Caco-2 (cell line): Measurements from ENCODE around the gene MIPEP. TPM values are rescaled to one million over a fixed set of nuclear protein-coding genes. Genes with fewer than 3 reads are reported as not detected.

Experiments used
- BruUV-seq: library from RNA; stranded (reverse); fragments of 400-500 nt; replicated peaks from 2 replicates; lab custom pipeline; 2021; lab: Mats Ljungman, UMichigan
- CTCF ChIA-PET: fragments of 300-600 bp; sonication (Branson Sonifier 250); formaldehyde crosslinking; loops from one replicate; lab custom pipeline; 2022; ENCODE audit warnings: antibody characterized with exemption; lab: Charles Lee
- POLR2A ChIA-PET: fragments of 300-600 bp; sonication (Branson Sonifier 250); formaldehyde crosslinking; loops from one replicate; lab custom pipeline; 2022; ENCODE audit warnings: antibody characterized with exemption; lab: Charles Lee
- DNase-seq, 2 experiments: peaks; one replicate each; pipeline versions ENCODE4 v3.0.0 to v3.0.0-alpha.2; 2020 to 2022
- H3K27me3 ChIP-seq: replicated peaks from 2 replicates; pipeline ENCODE4 v1.6.0; 2011; ENCODE audit warnings: low read length; ENCODE audit not compliant: control insufficient read depth, insufficient read depth
- H3K36me3 ChIP-seq: 2 replicates; pipeline ENCODE4 v1.5.1; 2011; ENCODE audit warnings: low read length; ENCODE audit not compliant: control insufficient read depth, insufficient read depth
- H3K4me1 ChIP-seq: fragments of 250-450 bp; sonication (Bioruptor Pico); 2 replicates; pipeline ENCODE4 v1.5.1; 2020; ENCODE audit warnings: mild to moderate bottlenecking
- H3K4me3 ChIP-seq: 2 replicates; pipeline ENCODE4 v1.5.1; 2011; ENCODE audit warnings: low read depth, mild to moderate bottlenecking, control low read depth, low read length
- H3K9me3 ChIP-seq: fragments of 250-450 bp; sonication (Bioruptor Pico); 2 replicates; pipeline ENCODE4 v1.5.1; 2020; ENCODE audit warnings: mild to moderate bottlenecking, moderate library complexity
- H3K27ac Mint-ChIP-seq: one replicate; pipeline ENCODE4 v1.8.0; 2022; ENCODE audit warnings: mixed read lengths; ENCODE audit not compliant: unreplicated experiment
- H3K27me3 Mint-ChIP-seq: one replicate; pipeline ENCODE4 v1.8.0; 2022; ENCODE audit warnings: mixed read lengths; ENCODE audit not compliant: insufficient read depth, unreplicated experiment
- H3K36me3 Mint-ChIP-seq: one replicate; pipeline ENCODE4 v1.8.0; 2022; ENCODE audit warnings: mild to moderate bottlenecking, mixed read lengths; ENCODE audit not compliant: insufficient read depth, unreplicated experiment
- H3K4me1 Mint-ChIP-seq: one replicate; pipeline ENCODE4 v1.8.0; 2022; ENCODE audit warnings: low read depth, mixed read lengths; ENCODE audit not compliant: unreplicated experiment
- H3K4me3 Mint-ChIP-seq: one replicate; pipeline ENCODE4 v1.8.0; 2022; ENCODE audit warnings: mild to moderate bottlenecking, moderate library complexity, mixed read lengths; ENCODE audit not compliant: unreplicated experiment
- H3K9me3 Mint-ChIP-seq: one replicate; pipeline ENCODE4 v1.8.0; 2022; ENCODE audit warnings: mixed read lengths; ENCODE audit not compliant: unreplicated experiment
- CTCF ChIP-seq, 2 experiments: fragments of 200-600 bp in 1 of 2; IDR thresholded peaks; 1 replicate in 1 of 2; 2 replicates in 1 of 2; pipeline versions ENCODE4 v1.5.1 to v1.8.0; 2011 to 2022; ENCODE audit warnings: antibody characterized with exemption in 1 of 2, control low read depth in 1 of 2, inconsistent platforms in 1 of 2, low read depth in 1 of 2, low read length in 1 of 2, mild to moderate bottlenecking in 1 of 2, moderate library complexity in 1 of 2; ENCODE audit not compliant: insufficient read depth in 1 of 2, severe bottlenecking in 1 of 2, unreplicated experiment in 1 of 2
- intact Hi-C: fragments of 100-400 bp; cut with micrococcal nuclease; formaldehyde crosslinking; loops from one replicate; pipeline ENCODE4 v1.10.0; 2022; ENCODE audit not compliant: unreplicated experiment
- total RNA-seq: library from RNA; stranded (reverse); gene quantifications from 2 replicates; pipeline ENCODE4 v1.2.3, GENCODE V29; 2022

The MIPEP gene
- total RNA-seq, 1 experiment from 2014 or later = 40.6 TPM

- DNase-seq = no peak
- H3K27ac Mint-ChIP-seq = no peak overlapping the region
- H3K27me3 ChIP-seq = no peaks in the 10 kb centered on the region
- H3K9me3 Mint-ChIP-seq = no peaks in the 10 kb centered on the region
- BruUV-seq = no TSS peak
- peaks cover 13% of the 10 kb centered on the region for H3K4me1 Mint-ChIP-seq
- no peaks in the 10 kb centered on the region for H3K36me3 Mint-ChIP-seq
- intact Hi-C loops = no loop called here
- TF ChIP-seq CTCF (IDR thresholded peaks at IDR 0.05; ENCODE audit: insufficient read depth in 1 of 2, low read depth in 1 of 2, low read length in 1 of 2, severe bottlenecking in 1 of 2, unreplicated experiment in 1 of 2) = no peak
- CTCF ChIA-PET = no interaction called here
- no peaks in the 10 kb centered on the region for H3K27me3 Mint-ChIP-seq
- no peak overlapping the region for H3K4me3 ChIP-seq
- POLR2A ChIA-PET = no interaction called here
- H3K9me3 ChIP-seq = no peaks in the 10 kb centered on the region
- no peaks in the 10 kb centered on the region for H3K36me3 ChIP-seq
- no peak overlapping the region for H3K4me3 Mint-ChIP-seq
- peaks cover 5% of the 10 kb centered on the region; the same call in 1 of the 2 replicates for H3K4me1 ChIP-seq
Measured at GRCh38 chr13:23766939-23767338, 122.3 kb downstream of the MIPEP start.

- Histone ChIP-seq H3K4me3 (no peak overlapping the region), H3K9me3 (no peaks in the 10 kb centered on the region), H3K36me3 (no peaks in the 10 kb centered on the region), H3K4me1 (peaks cover 5% of the 10 kb centered on the region; the same call in 1 of the 2 replicates), H3K27me3 (no peaks in the 10 kb centered on the region)
- CTCF ChIA-PET = no interaction called here
- no TSS peak for BruUV-seq
- no peak overlapping the region for H3K27ac Mint-ChIP-seq
- H3K36me3 Mint-ChIP-seq = no peaks in the 10 kb centered on the region
- no peak for TF ChIP-seq CTCF (IDR thresholded peaks at IDR 0.05; ENCODE audit: insufficient read depth in 1 of 2, low read depth in 1 of 2, low read length in 1 of 2, severe bottlenecking in 1 of 2, unreplicated experiment in 1 of 2)
- no peak for DNase-seq
- intact Hi-C loops = no loop called here
- POLR2A ChIA-PET = no interaction called here
- H3K27me3 Mint-ChIP-seq = no peaks in the 10 kb centered on the region
- no peaks in the 10 kb centered on the region for H3K9me3 Mint-ChIP-seq
- peaks cover 13% of the 10 kb centered on the region for H3K4me1 Mint-ChIP-seq
- no peak overlapping the region for H3K4me3 Mint-ChIP-seq
Measured at GRCh38 chr13:23766283-23766682, 122.9 kb downstream of the MIPEP start.

GRCh38 chr13:23765531-23765930, 123.7 kb downstream of the MIPEP start:
- no TSS peak for BruUV-seq
- DNase-seq = no peak
- Mint-ChIP-seq H3K4me1 (peaks cover 7% of the 10 kb centered on the region), H3K27me3 (no peaks in the 10 kb centered on the region), H3K27ac (no peak overlapping the region), H3K9me3 (no peaks in the 10 kb centered on the region), H3K36me3 (no peaks in the 10 kb centered on the region), H3K4me3 (no peak overlapping the region)
- Histone ChIP-seq H3K4me1 (no peaks in the 10 kb centered on the region), H3K9me3 (no peaks in the 10 kb centered on the region), H3K4me3 (no peak overlapping the region), H3K36me3 (no peaks in the 10 kb centered on the region), H3K27me3 (no peaks in the 10 kb centered on the region)
- ChIA-PET POLR2A (no interaction called here), CTCF (no interaction called here)
- intact Hi-C loops = no loop called here
- TF ChIP-seq CTCF (IDR thresholded peaks at IDR 0.05; ENCODE audit: insufficient read depth in 1 of 2, low read depth in 1 of 2, low read length in 1 of 2, severe bottlenecking in 1 of 2, unreplicated experiment in 1 of 2) = no peak
